HFFc6 (cell line): ENCODE data around the gene WDR11. TPM values are rescaled to one million over a fixed set of nuclear protein-coding genes. Genes with fewer than 3 reads are reported as not detected.
A peak's percentile ranks its signal among the peaks of the same experiment; 100 is the strongest.

Source experiments
- DNase-seq: peaks from one replicate; pipeline ENCODE4 v3.0.0-alpha.2; 2018
- H3K27ac Mint-ChIP-seq: 2 replicates; pipeline ENCODE4 v1.8.0; 2020; ENCODE audit warnings: mild to moderate bottlenecking, mixed read lengths
- H3K27me3 Mint-ChIP-seq: 2 replicates; pipeline ENCODE4 v1.8.0; 2021; ENCODE audit warnings: mild to moderate bottlenecking, moderate library complexity, mixed read lengths; ENCODE audit not compliant: insufficient read depth
- H3K36me3 Mint-ChIP-seq: 2 replicates; pipeline ENCODE4 v1.8.0; 2021; ENCODE audit warnings: low read depth, mixed read lengths
- H3K4me1 Mint-ChIP-seq: 2 replicates; pipeline ENCODE4 v1.8.0; 2020; ENCODE audit warnings: low read depth, mixed read lengths
- H3K4me3 Mint-ChIP-seq: 2 replicates; pipeline ENCODE4 v1.8.0; 2020; ENCODE audit warnings: mild to moderate bottlenecking, moderate library complexity, mixed read lengths
- H3K9me3 Mint-ChIP-seq: 2 replicates; pipeline ENCODE4 v1.8.0; 2020; ENCODE audit warnings: mild to moderate bottlenecking, mixed read lengths
- long read RNA-seq: library from polyadenylated mRNA; unstranded; transcript quantifications from one replicate; pipeline ENCODE4 v2.0.0, GENCODE V29; 2019
- total RNA-seq, 6 experiments: library from RNA; stranded (reverse); fragmentation: NEBNext Ultra II Directional; extraction: Animal tissue kit (Norgen Biotek cat#: 25700); gene quantifications; 2 replicates in 1 of 6; 3 replicates in 5 of 6; pipeline ENCODE4 v1.2.3, GENCODE V29; 2021
- TF ChIP-seq, protein P1 (sequence below): fragments of 200-600 bp; sonication (generic); IDR thresholded peaks from 2 replicates; pipeline ENCODE4 v1.5.0; 2021; ENCODE audit warnings: antibody characterized with exemption, mild to moderate bottlenecking

WDR11 gene, protein sequence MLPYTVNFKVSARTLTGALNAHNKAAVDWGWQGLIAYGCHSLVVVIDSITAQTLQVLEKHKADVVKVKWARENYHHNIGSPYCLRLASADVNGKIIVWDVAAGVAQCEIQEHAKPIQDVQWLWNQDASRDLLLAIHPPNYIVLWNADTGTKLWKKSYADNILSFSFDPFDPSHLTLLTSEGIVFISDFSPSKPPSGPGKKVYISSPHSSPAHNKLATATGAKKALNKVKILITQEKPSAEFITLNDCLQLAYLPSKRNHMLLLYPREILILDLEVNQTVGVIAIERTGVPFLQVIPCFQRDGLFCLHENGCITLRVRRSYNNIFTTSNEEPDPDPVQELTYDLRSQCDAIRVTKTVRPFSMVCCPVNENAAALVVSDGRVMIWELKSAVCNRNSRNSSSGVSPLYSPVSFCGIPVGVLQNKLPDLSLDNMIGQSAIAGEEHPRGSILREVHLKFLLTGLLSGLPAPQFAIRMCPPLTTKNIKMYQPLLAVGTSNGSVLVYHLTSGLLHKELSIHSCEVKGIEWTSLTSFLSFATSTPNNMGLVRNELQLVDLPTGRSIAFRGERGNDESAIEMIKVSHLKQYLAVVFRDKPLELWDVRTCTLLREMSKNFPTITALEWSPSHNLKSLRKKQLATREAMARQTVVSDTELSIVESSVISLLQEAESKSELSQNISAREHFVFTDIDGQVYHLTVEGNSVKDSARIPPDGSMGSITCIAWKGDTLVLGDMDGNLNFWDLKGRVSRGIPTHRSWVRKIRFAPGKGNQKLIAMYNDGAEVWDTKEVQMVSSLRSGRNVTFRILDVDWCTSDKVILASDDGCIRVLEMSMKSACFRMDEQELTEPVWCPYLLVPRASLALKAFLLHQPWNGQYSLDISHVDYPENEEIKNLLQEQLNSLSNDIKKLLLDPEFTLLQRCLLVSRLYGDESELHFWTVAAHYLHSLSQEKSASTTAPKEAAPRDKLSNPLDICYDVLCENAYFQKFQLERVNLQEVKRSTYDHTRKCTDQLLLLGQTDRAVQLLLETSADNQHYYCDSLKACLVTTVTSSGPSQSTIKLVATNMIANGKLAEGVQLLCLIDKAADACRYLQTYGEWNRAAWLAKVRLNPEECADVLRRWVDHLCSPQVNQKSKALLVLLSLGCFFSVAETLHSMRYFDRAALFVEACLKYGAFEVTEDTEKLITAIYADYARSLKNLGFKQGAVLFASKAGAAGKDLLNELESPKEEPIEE
- 10 to 100 TPM; 34.5 to 47.2 (median 38.0) TPM for total RNA-seq
- long read RNA-seq, full-length matches to known transcripts, result 10 of 27 reads
- long read RNA-seq, partial matches to known transcripts, result 11 of 27 reads
- long read RNA-seq, other reads (novel, unspliced or antisense), result 6 of 27 reads

DNA sequence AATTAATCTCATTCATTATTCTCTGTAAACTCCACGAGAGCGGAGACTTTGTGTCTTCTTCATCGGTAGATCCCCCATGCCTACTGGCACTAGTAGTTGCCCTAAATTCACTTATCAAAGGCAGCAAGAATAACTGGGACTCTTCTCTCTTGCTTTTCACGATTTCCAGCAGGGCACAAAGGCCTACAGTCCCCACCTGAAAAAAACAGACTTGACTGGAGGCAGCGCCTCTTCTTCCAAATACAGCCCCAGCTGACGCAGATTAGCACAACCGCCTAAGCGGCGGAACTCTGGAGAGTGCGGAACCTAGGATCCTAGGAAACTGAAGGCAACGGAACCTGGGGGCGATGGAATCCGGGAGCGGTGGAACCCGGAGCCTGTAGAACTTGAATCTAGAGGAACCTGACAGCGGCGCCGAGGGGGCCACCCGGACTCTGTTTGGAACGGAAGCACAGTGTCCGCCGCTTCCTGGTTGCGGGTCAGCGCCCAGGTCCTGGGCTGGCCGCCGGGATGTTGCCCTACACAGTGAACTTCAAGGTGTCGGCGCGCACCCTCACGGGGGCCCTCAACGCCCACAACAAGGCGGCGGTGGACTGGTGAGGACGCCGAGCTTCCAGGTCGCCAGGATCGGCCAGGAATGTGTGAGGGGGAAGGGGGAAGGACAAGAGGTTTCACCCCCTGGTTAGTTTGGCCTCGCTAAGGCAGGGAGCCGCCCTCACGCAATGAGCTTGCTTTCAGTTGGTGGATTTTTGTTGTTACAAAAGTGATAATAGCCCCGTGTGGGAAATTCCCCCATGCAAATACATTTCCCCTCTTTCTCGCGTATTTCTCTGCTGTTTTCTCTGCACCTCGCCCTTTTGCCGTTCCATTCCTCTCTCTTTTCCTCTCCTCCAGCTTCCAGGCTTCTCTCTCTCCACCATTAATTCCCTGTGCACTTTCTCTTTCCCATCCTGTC is at the start of gene WDR11:
Gene WDR11 (plus strand): TSS at position 452 of the 955 bp plus-strand sequence. CDS start 59 bp downstream, at position 511.
- H3K36me3 Mint-ChIP-seq, result peaks cover 5% of the 10 kb centered on the region; the same call in 1 of the 2 replicates
- H3K4me1 Mint-ChIP-seq, result peaks cover 24% of the 10 kb centered on the region
- peak within 1 kb of the TSS; percentile 94 for H3K4me3 Mint-ChIP-seq
- no peaks in the 10 kb centered on the region for H3K9me3 Mint-ChIP-seq
- peak; percentile 83 for DNase-seq
- TF ChIP-seq, protein P1, sequence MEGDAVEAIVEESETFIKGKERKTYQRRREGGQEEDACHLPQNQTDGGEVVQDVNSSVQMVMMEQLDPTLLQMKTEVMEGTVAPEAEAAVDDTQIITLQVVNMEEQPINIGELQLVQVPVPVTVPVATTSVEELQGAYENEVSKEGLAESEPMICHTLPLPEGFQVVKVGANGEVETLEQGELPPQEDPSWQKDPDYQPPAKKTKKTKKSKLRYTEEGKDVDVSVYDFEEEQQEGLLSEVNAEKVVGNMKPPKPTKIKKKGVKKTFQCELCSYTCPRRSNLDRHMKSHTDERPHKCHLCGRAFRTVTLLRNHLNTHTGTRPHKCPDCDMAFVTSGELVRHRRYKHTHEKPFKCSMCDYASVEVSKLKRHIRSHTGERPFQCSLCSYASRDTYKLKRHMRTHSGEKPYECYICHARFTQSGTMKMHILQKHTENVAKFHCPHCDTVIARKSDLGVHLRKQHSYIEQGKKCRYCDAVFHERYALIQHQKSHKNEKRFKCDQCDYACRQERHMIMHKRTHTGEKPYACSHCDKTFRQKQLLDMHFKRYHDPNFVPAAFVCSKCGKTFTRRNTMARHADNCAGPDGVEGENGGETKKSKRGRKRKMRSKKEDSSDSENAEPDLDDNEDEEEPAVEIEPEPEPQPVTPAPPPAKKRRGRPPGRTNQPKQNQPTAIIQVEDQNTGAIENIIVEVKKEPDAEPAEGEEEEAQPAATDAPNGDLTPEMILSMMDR, result no peak; the same call in 1 of the 2 replicates
- peak within 1 kb of the TSS; percentile 82 for H3K27ac Mint-ChIP-seq
- H3K27me3 Mint-ChIP-seq, result peaks cover 3% of the 10 kb centered on the region

DNA sequence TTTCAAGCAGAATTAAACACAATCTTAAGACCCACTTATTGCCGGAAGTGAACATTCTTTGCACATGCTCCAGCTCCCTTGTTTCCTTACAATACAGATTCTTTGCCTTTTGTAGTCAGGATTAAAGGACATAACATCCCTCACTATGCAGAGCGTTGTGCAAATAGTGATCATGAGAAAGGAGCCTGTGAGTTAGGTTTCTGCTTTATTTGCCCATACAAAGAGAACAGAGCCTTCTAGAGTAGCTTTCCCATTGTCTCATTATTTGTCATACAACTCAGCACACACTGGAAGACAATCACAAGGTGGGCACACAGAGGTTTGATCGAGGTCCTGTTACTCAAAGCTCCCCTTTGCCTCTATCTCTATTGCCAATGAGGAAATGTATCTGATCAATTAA is 48.2 kb upstream of the WDR11 start:
- no peak overlapping the region for H3K4me3 Mint-ChIP-seq
- no peak for DNase-seq
- no peaks in the 10 kb centered on the region for H3K36me3 Mint-ChIP-seq
- H3K9me3 Mint-ChIP-seq, result 0 out of 2 replicates have a peak, but pooled peaks cover 7% of the 10 kb centered on the region
- TF ChIP-seq, protein P1, result no peak
- H3K27me3 Mint-ChIP-seq, result no peaks in the 10 kb centered on the region; the same call in none of the 2 replicates
- H3K27ac Mint-ChIP-seq, result no peak overlapping the region
- no peaks in the 10 kb centered on the region for H3K4me1 Mint-ChIP-seq

DNA sequence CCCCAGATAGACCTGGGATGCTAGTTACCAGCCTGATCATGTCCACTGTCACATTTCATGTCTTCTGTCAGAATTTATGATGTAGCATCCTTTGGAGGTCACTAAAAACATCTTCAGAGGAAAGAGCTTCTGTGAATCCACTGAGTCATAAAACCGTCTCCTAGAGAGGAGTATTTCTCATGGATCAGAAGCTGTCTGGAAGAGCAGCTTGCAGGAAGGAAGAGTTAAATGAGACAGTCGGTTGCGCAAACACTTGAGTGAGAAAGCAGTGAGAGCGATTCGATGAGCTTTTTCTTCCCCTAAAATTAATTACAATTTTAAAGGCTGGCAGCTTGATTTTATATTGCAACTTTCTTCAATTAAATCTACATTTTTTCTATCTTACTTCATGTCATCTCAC is 47.2 kb upstream of the WDR11 start:
- 0 out of 2 replicates have a peak, but pooled peaks cover 7% of the 10 kb centered on the region for H3K9me3 Mint-ChIP-seq
- no peak for DNase-seq
- H3K4me1 Mint-ChIP-seq, result no peaks in the 10 kb centered on the region
- TF ChIP-seq, protein P1, result no peak
- no peak overlapping the region for H3K4me3 Mint-ChIP-seq
- H3K36me3 Mint-ChIP-seq, result no peaks in the 10 kb centered on the region
- no peak overlapping the region for H3K27ac Mint-ChIP-seq
- H3K27me3 Mint-ChIP-seq, result no peaks in the 10 kb centered on the region; the same call in none of the 2 replicates

DNA sequence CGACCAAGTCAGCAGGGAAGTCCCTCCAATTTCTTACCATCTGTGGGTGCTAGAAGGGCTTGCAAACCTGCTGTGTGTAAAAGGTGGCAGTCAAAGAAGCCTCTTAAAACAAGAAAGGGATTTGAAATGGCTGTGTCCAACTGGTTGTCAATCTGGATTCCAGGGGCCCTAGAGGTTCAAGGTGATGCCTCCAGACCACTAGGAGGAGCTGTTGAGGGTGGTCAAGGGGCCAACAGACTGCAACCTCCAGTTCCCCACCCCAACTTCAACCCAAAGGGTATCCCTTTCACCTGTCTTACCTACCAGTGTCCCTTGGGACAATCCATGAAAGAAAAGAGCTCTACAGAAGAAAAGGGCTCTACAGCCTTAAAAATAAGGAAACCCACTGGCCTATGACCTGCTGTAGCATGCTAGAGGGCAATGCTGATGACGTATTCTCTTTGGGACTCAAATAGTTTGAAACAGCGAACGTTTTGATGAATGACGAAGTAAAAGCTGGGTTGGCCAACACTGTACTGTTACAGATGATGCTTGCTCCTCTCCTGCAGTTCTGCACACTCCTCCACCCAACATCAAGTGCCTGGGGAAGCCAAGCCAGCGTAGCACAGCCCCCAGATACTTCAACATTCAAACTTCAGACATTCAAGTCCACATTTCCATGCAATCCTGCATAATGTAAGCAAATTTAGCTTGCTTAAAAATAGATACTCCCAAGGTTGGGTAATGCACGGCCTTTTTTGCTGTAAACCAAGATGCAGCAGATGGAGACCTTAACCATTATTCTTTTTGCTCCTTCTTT is 45.9 kb upstream of the WDR11 start:
- Mint-ChIP-seq H3K4me1 (no peaks in the 10 kb centered on the region), H3K27ac (no peak overlapping the region), H3K9me3 (0 out of 2 replicates have a peak, but pooled peaks cover 7% of the 10 kb centered on the region), H3K27me3 (no peaks in the 10 kb centered on the region; the same call in none of the 2 replicates), H3K4me3 (no peak overlapping the region), H3K36me3 (no peaks in the 10 kb centered on the region)
- DNase-seq, result no peak
- TF ChIP-seq, protein P1, result no peak
